ENCODE results near the gene SLC22A16. TPM values are rescaled to one million over a fixed set of nuclear protein-coding genes. Genes with fewer than 3 reads are reported as not detected.

The SLC22A16 gene
- total RNA-seq, 1 donor from 2014 or later, result 0.87 TPM

DNA sequence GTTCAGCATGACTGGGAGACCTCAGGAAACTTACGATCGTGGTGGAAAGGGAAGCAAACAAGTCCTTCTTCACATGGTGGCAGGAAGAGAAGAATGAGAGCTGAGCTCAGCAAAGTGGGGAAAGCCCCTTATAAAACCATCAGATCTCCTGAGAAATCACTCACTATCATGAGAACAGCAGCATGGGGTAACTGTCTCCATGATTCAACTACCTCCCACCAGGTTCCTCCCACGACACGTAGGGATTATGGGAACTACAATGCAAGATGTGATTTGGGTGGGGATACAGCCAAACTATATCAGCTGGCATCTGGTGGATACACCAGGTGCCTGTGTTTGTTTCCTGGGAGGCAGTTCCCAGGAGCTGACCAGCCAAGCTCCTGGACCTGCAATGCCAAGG is 65.9 kb downstream of the SLC22A16 start:
- TF ChIP-seq, protein P1, sequence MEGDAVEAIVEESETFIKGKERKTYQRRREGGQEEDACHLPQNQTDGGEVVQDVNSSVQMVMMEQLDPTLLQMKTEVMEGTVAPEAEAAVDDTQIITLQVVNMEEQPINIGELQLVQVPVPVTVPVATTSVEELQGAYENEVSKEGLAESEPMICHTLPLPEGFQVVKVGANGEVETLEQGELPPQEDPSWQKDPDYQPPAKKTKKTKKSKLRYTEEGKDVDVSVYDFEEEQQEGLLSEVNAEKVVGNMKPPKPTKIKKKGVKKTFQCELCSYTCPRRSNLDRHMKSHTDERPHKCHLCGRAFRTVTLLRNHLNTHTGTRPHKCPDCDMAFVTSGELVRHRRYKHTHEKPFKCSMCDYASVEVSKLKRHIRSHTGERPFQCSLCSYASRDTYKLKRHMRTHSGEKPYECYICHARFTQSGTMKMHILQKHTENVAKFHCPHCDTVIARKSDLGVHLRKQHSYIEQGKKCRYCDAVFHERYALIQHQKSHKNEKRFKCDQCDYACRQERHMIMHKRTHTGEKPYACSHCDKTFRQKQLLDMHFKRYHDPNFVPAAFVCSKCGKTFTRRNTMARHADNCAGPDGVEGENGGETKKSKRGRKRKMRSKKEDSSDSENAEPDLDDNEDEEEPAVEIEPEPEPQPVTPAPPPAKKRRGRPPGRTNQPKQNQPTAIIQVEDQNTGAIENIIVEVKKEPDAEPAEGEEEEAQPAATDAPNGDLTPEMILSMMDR (IDR thresholded peaks at IDR 0.05), result no peak
- Histone ChIP-seq H3K4me1 (peaks cover 7% of the 10 kb centered on the region), H3K9me3 (no peaks in the 10 kb centered on the region), H3K27me3 (no peaks in the 10 kb centered on the region), H3K4me3 (no peak overlapping the region), H3K36me3 (no peaks in the 10 kb centered on the region), H3K27ac (no peak overlapping the region)
- intact Hi-C loops (cut with DNase I), result no loop called here
- DNase-seq (no peak), ATAC-seq (no peak)

DNA sequence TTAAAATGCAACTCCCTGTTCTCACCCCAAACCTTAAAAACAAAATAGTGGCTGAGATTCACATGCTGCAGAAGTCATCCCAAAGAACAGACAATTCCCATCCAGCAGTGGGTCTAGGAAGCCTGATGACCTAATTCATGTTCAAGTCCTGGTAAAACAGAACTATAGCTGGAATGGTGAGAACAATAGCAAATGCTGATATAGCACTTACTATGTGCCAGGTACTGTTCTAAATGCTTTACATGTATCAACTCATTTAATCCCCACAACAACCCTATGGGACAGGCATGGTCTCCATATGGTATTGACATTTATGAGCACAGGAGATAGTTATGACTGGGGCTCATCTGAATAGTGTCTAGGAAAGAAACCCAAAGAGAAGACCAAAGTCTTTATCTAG is 66.6 kb downstream of the SLC22A16 start:
- no peaks in the 10 kb centered on the region for H3K36me3 ChIP-seq
- intact Hi-C loops (cut with DNase I), result no loop called here
- DNase-seq (no peak), ATAC-seq (no peak)
- no peaks in the 10 kb centered on the region for H3K9me3 ChIP-seq
- H3K27me3 ChIP-seq, result no peaks in the 10 kb centered on the region
- H3K27ac ChIP-seq, result no peak overlapping the region
- TF ChIP-seq, protein P1 (IDR thresholded peaks at IDR 0.05), result no peak
- H3K4me1 ChIP-seq, result peaks cover 7% of the 10 kb centered on the region
- no peak overlapping the region for H3K4me3 ChIP-seq

- intact Hi-C loops (cut with DNase I), result no loop called here
- no peak overlapping the region for H3K4me3 ChIP-seq
- TF ChIP-seq, protein P1 (IDR thresholded peaks at IDR 0.05), result no peak
Observed at GRCh38 chr6:110408901-110409300, 67.5 kb downstream of the SLC22A16 start.

DNA sequence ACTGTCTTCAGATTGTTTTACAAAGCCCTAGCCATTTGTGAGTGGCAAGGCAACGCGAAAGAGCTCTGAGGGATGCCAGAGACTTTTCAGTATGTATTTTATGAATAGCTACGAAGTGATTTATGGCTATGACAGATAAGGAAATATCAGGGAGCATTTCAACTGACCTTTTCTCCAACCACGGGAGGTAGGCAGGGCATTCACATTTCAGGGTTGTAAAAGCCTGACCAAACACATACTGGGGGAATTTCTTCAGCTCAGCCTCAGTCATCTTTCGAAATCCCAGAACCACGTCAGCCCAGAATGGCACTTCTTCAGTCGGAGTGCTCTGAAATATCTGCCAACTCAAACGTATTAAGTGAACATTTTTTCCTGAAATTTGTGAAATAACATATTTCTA is 71.8 kb downstream of the SLC22A16 start:
- no peaks in the 10 kb centered on the region for H3K9me3 ChIP-seq
- H3K36me3 ChIP-seq, result no peaks in the 10 kb centered on the region
- H3K4me3 ChIP-seq, result no peak overlapping the region
- DNase-seq (no peak), ATAC-seq (no peak)
- TF ChIP-seq, protein P1 (IDR thresholded peaks at IDR 0.05), result no peak
- no peaks in the 10 kb centered on the region for H3K27me3 ChIP-seq
- H3K27ac ChIP-seq, result no peak overlapping the region
- intact Hi-C loops (cut with DNase I), result no loop called here
- no peaks in the 10 kb centered on the region for H3K4me1 ChIP-seq

More at GRCh38 chr6:110408901-110409300, 67.5 kb downstream of the SLC22A16 start:
- Histone ChIP-seq H3K27ac (no peak overlapping the region), H3K27me3 (no peaks in the 10 kb centered on the region), H3K36me3 (no peaks in the 10 kb centered on the region), H3K4me1 (no peaks in the 10 kb centered on the region), H3K9me3 (no peaks in the 10 kb centered on the region)
- DNase-seq (no peak), ATAC-seq (no peak)

DNA sequence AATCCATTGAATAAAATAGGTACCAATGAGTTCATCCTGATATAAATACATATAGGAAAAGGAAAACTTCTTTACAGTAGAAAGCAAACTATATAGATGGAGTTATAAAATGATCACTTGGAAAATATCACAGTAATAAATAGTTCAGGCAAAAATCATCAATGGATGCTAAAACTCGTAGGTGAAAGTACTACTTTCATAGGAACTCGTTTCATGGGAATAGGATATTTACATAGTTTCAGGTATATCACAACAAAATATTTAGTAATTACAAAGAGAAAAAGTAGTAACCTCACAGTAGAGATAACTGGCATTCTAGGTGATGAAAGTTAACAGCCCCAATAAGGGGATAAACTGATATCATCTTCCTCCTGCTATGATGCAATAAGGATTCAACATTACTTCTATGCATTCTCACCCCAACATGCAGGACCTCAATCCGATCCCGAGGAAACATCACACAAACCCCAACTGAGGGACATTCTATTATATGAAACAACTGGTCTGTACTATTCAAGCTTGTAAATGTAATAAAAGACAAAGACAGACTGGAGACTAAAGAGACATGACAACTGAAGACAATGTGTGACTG is 74.7 kb downstream of the SLC22A16 start:
- Histone ChIP-seq H3K4me3 (no peak overlapping the region), H3K27me3 (no peaks in the 10 kb centered on the region), H3K27ac (no peak overlapping the region), H3K36me3 (no peaks in the 10 kb centered on the region), H3K9me3 (no peaks in the 10 kb centered on the region), H3K4me1 (peaks cover 4% of the 10 kb centered on the region)
- TF ChIP-seq, protein P1 (IDR thresholded peaks at IDR 0.05), result no peak
- DNase-seq (no peak), ATAC-seq (no peak)
- intact Hi-C loops (cut with DNase I), result no loop called here

DNA sequence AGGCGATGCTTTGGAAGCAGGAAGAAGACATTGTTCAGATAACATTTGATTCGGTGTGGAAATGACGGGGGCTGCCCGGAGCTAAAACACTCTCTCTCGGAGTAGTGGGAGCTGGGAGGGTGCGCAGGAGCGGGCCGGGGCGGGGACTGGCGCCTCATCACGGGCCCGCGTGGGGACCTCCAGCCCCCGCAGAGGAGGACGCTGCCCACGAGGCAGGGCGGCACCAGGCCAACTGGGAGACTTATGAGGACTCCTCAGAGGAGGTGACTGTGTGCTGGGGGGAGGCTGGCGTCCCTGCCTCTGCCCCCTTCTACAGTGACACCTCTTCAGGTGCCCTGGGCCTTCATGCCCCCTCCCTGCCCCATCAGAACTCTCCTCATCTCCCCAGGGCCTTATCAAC is 76.2 kb downstream of the SLC22A16 start:
- no peak for DNase-seq
- intact Hi-C loops (cut with DNase I), result no loop called here
- peak; percentile 43 for ATAC-seq

More for the DNA sequence above, 76.2 kb downstream of the SLC22A16 start:
- H3K4me3 ChIP-seq, result peak overlapping the region; percentile 39
- TF ChIP-seq, protein P1 (IDR thresholded peaks at IDR 0.05), result no peak
- no peaks in the 10 kb centered on the region for H3K27me3 ChIP-seq
- no peak overlapping the region for H3K27ac ChIP-seq
- no peaks in the 10 kb centered on the region for H3K9me3 ChIP-seq
- peaks cover 4% of the 10 kb centered on the region for H3K4me1 ChIP-seq
- no peaks in the 10 kb centered on the region for H3K36me3 ChIP-seq

All from upper lobe of right lung (tissue), 1 donor.